ENCODE results near the gene GDNF.

GDNF gene

GRCh38 chr5:37838152-37838932, 1.5 kb downstream of the GDNF start:
- Mint-ChIP-seq H3K27me3 (peaks cover 82% of the 10 kb centered on the region), H3K9me3 (no peaks in the 10 kb centered on the region), H3K27ac (no peak overlapping the region), H3K36me3 (ENCODE audit: low read depth) (no peaks in the 10 kb centered on the region), H3K4me3 (peak overlapping the region; percentile 19), H3K4me1 (ENCODE audit: low read depth) (peaks cover 25% of the 10 kb centered on the region)

DNA sequence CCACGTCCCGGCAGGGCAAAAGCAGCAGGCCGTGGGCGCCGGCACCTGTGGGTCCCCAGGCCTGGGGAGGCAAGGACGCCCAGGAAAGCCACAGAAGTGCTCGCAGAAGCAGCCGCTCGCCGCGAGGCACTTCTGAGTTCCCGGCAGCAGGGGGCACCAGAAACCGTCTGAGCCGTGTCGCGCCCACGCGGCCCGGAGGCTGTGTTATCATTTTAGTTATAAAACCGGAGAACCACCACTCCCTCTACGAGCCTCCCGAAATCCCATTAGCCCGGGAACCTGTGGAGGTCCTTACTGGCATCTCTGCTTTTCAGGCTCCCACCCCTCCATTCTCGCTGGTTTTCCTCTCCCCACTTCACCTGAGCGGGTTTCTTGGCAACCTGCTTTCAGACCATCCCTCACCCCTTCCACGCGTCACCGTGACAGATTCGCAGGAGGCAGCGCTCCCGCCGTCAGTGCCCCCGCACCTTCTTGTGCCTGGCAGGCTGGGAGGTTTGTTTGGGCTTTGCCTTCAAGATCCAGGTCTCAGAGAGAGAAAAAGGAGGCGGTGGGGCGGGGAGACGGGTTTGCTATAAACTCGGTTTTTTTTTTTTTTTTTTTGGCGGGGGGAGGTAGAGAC, 2.3 kb downstream of the GDNF start:
- Mint-ChIP-seq H3K27ac (no peak overlapping the region), H3K9me3 (no peaks in the 10 kb centered on the region), H3K4me3 (peak overlapping the region; percentile 31), H3K36me3 (ENCODE audit: low read depth) (no peaks in the 10 kb centered on the region), H3K4me1 (ENCODE audit: low read depth) (peaks cover 25% of the 10 kb centered on the region), H3K27me3 (peaks cover 84% of the 10 kb centered on the region)

GRCh38 chr5:37836592-37837413, 3.0 kb downstream of the GDNF start:
- peaks cover 25% of the 10 kb centered on the region for H3K4me1 Mint-ChIP-seq (ENCODE audit: low read depth)
- H3K27ac Mint-ChIP-seq, result no peak overlapping the region
- peak overlapping the region; percentile 41 for H3K4me3 Mint-ChIP-seq
- peaks cover 83% of the 10 kb centered on the region for H3K27me3 Mint-ChIP-seq
- no peaks in the 10 kb centered on the region for H3K9me3 Mint-ChIP-seq
- no peaks in the 10 kb centered on the region for H3K36me3 Mint-ChIP-seq (ENCODE audit: low read depth)

DNA sequence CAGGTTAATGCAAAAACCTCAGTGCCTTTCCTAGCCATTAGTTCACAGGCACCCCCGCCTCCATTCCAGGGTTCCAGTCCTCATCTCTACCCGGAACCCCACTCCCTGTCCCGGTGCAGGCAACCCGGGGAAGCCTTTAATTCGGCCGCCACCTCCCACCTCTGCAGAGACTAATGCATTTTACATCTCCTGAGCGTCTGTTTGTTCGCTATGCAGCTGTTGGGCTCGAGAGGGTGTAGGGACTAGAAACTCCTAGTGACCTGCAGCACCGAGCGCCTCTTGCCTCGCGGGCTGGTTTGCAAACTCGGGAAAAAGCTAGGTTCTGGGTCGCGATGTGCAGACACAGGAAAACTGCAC, 3.6 kb downstream of the GDNF start:
- H3K27ac Mint-ChIP-seq, result no peak overlapping the region
- H3K4me1 Mint-ChIP-seq (ENCODE audit: low read depth), result peaks cover 25% of the 10 kb centered on the region
- peak overlapping the region; percentile 41 for H3K4me3 Mint-ChIP-seq
- peaks cover 83% of the 10 kb centered on the region for H3K27me3 Mint-ChIP-seq
- no peaks in the 10 kb centered on the region for H3K9me3 Mint-ChIP-seq
- H3K36me3 Mint-ChIP-seq (ENCODE audit: low read depth), result no peaks in the 10 kb centered on the region

DNA sequence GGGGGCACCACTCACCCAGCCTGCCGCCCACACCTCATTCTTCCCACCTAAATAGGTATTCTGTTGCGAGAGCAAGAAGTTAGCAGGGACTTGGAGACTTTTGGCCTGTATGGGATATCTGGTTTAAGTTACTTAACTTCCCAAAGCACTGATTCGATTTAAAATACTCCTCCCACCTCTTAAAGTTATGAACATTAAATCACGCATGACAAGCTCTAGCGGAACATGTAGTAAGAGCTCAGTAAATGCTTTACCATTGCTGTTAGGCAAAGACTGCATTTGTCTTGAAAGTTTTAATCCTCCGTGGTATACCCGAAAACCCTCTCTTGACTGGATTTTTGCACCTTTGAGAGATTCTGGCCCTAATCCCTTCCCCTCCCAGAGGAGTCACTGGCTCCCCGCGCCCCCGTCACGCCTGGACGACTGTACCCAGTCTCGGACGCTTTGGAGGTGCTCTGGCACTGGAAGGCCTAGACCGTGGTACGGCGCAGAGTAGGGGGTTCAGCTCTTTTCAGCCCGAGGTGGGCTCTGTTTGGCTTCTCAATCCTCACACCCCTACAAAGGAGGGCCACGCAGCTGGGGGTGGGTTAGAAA, 4.4 kb downstream of the GDNF start:
- Mint-ChIP-seq H3K9me3 (no peaks in the 10 kb centered on the region), H3K27me3 (peaks cover 85% of the 10 kb centered on the region), H3K27ac (no peak overlapping the region), H3K36me3 (ENCODE audit: low read depth) (no peaks in the 10 kb centered on the region), H3K4me1 (ENCODE audit: low read depth) (peaks cover 25% of the 10 kb centered on the region), H3K4me3 (no peak overlapping the region)

DNA sequence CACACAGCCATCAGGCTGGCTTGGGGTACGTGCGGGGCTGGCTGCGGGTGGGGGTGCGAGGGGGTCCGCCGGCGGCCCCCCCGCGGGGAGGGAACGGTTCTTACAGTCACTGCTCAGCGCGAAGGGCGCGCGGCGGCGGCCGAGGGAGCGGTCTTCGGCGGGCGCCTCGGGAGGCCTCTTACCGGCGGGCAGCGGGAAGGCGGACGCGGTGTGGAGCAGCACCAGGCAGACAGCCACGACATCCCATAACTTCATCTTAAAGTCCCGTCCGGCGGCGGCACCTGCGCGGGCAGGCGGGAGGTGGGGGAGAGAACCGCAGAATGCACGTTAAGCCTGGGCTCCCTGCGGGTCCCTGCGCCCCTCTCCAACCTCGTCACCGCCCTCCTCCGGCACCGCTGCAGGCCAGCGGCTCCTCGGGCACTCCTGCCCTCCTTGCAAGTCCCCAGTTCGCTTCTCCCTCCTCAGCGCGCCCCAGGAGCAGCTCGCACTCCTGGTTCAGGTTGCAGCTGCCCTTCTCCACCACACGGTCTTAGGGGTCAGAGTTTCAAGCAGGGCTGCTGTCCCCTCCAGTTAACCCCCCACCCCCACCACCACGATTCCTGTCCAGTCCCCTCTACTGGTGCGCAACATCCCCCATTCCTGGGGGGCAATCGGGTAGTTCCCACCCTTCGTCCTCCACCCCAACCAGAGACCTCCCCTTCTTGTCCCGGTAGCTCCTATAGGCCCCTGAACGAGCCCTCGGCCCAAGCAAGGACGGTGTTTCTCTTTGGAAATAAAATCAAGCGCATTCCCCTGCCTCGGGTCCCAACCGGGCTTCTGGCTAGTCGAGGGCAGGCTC, 5.1 kb downstream of the GDNF start:
- no peaks in the 10 kb centered on the region for H3K36me3 Mint-ChIP-seq (ENCODE audit: low read depth)
- H3K4me1 Mint-ChIP-seq (ENCODE audit: low read depth), result peaks cover 25% of the 10 kb centered on the region
- no peak overlapping the region for H3K4me3 Mint-ChIP-seq
- no peaks in the 10 kb centered on the region for H3K9me3 Mint-ChIP-seq
- H3K27me3 Mint-ChIP-seq, result peaks cover 89% of the 10 kb centered on the region
- no peak overlapping the region for H3K27ac Mint-ChIP-seq

DNA sequence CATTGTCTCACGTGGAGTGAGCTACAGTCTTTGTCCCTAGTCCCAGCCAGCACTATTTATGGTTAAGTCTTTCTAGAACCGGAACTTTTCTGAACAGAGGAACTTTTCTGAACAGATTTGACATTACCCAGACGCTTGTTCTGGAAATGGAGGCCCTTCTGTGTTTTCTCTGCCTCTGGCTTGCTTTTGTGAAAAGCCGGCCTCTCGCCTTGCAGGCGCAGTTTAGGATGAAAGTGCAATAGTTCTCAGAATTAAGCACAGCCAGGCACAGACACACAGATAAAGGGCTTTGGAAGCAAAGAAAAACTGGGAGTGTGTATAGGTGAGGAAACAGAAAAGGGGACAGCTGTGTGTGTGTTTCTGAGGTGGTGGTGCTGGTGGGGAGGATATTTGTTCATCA, 5.9 kb downstream of the GDNF start:
- no peaks in the 10 kb centered on the region for H3K36me3 Mint-ChIP-seq (ENCODE audit: low read depth)
- peaks cover 24% of the 10 kb centered on the region for H3K4me1 Mint-ChIP-seq (ENCODE audit: low read depth)
- no peak overlapping the region for H3K27ac Mint-ChIP-seq
- H3K4me3 Mint-ChIP-seq, result no peak overlapping the region
- no peaks in the 10 kb centered on the region for H3K9me3 Mint-ChIP-seq
- peaks cover 88% of the 10 kb centered on the region for H3K27me3 Mint-ChIP-seq

- Mint-ChIP-seq H3K4me3 (no peak overlapping the region), H3K27me3 (peaks cover 70% of the 10 kb centered on the region), H3K36me3 (ENCODE audit: low read depth) (no peaks in the 10 kb centered on the region), H3K4me1 (ENCODE audit: low read depth) (peaks cover 6% of the 10 kb centered on the region), H3K27ac (no peak overlapping the region), H3K9me3 (no peaks in the 10 kb centered on the region)
Observed at GRCh38 chr5:37831821-37832534, 7.9 kb downstream of the GDNF start.

DNA sequence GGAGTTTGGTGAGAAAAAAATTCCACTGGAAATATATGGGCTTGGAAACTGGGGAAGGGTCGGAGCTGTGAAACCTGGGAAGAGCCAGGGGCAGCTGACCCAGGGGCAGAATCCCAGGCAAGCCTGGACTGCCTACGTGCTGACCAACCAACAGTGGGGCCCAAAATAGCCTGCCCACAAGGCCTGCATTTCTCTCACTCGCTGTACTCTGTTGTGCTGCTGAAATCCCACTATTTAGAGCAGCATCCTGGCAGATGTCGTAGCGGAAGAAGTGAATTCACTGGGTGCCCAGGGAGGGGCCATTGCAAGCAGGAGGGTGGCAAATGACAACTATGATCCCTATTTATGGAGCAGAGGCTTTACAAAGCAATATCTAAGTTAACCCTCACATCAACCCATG, 9.5 kb downstream of the GDNF start:
- H3K4me3 Mint-ChIP-seq, result no peak overlapping the region
- H3K27me3 Mint-ChIP-seq, result peaks cover 56% of the 10 kb centered on the region
- H3K9me3 Mint-ChIP-seq, result no peaks in the 10 kb centered on the region
- no peaks in the 10 kb centered on the region for H3K4me1 Mint-ChIP-seq (ENCODE audit: low read depth)
- H3K36me3 Mint-ChIP-seq (ENCODE audit: low read depth), result no peaks in the 10 kb centered on the region
- no peak overlapping the region for H3K27ac Mint-ChIP-seq

- Mint-ChIP-seq H3K4me3 (no peak overlapping the region), H3K27me3 (peaks cover 10% of the 10 kb centered on the region), H3K27ac (no peak overlapping the region), H3K4me1 (ENCODE audit: low read depth) (no peaks in the 10 kb centered on the region), H3K36me3 (ENCODE audit: low read depth) (no peaks in the 10 kb centered on the region), H3K9me3 (no peaks in the 10 kb centered on the region)
Observed at GRCh38 chr5:37825334-37825915, 14.4 kb downstream of the GDNF start.

- no peak overlapping the region for H3K27ac Mint-ChIP-seq
- H3K4me1 Mint-ChIP-seq (ENCODE audit: low read depth), result no peaks in the 10 kb centered on the region
Observed at GRCh38 chr5:37823433-37824152, 16.2 kb downstream of the GDNF start.

DNA sequence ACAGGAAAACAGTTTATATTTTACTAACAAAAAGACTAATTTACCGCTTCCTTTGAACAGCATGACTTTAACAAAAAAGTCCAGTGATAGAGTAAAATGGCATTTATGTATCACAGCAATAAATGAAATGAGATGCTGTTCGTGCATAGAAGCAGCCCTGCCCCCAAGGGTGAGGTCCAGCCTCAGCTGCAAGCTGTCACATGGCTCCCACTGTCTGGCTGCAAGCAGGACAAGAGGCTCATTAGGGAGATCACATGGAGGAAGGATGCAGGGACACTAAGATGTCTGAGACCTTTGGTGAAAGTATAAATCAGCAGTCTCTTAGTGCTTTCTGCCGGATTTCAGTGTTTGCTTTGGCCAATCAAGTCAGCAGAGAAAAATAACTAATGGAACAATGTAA, 23.0 kb downstream of the GDNF start:
- Mint-ChIP-seq H3K36me3 (ENCODE audit: low read depth) (no peaks in the 10 kb centered on the region), H3K4me3 (no peak overlapping the region), H3K27me3 (peaks cover 7% of the 10 kb centered on the region), H3K9me3 (no peaks in the 10 kb centered on the region), H3K27ac (no peak overlapping the region), H3K4me1 (ENCODE audit: low read depth) (no peaks in the 10 kb centered on the region)

More at GRCh38 chr5:37823433-37824152, 16.2 kb downstream of the GDNF start:
- no peaks in the 10 kb centered on the region for H3K36me3 Mint-ChIP-seq (ENCODE audit: low read depth)
- no peaks in the 10 kb centered on the region for H3K9me3 Mint-ChIP-seq
- no peak overlapping the region for H3K4me3 Mint-ChIP-seq
- H3K27me3 Mint-ChIP-seq, result peaks cover 3% of the 10 kb centered on the region

GRCh38 chr5:37816331-37816730, 23.5 kb downstream of the GDNF start:
- H3K4me3 Mint-ChIP-seq, result no peak overlapping the region
- H3K36me3 Mint-ChIP-seq (ENCODE audit: low read depth), result no peaks in the 10 kb centered on the region
- no peaks in the 10 kb centered on the region for H3K9me3 Mint-ChIP-seq
- no peaks in the 10 kb centered on the region for H3K4me1 Mint-ChIP-seq (ENCODE audit: low read depth)
- peaks cover 7% of the 10 kb centered on the region for H3K27me3 Mint-ChIP-seq
- no peak overlapping the region for H3K27ac Mint-ChIP-seq

Data from stimulated activated naive CD8-positive, alpha-beta T cell treated with anti-CD3 and anti-CD28 coated beads, Interleukin-15, Interleukin-2, amounts not matched to agents 100 ng/mL and 50 ng/mL, for 24 hours (primary cell).